ENCODE measurements around the gene BAHCC1.

BAHCC1 gene

DNA sequence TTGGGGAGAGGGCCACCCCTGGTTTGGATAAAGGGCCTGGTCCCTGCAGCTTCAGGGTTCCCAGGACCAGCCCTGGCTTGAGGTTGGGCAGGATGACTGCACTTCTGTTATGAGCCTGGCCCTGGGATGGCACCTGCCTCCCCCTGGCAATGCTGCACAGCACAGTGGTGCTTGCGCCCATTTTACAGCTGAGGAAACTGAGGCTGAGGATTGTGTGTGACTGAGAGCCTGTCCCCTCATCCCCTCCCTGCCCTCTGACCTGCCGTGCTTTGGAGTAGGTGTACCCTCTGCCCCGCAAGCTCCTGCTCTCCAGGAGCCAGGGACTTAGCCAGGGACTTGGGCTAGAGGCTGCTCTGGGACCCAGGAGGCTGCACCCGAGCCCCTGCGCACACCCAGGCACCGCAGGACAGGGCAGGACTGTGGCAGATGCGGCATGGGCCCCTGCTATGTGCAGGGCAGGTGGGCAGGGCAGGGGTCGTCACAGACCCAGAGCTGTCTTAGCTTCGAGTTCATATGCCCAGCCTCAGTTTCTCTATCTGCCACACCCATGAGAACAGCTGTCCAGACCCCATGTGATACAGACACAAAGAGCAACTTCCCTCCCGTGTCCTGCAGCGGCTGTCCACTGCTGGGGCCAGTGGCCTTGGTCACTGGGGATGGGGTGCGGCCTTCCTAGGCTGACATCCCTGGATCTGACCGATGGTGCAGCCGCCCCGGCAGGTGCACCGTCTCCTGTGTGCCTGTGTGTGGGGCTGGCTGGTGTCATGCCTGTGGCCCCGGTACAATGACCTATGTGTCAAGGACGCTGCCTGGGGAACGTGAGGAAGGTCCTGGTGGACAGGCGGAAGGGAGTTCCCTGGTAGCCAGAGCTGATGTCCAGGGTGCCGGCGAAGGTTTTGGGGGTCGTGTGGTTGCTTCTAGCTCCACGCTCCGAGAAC lies 36.6 kb downstream of the BAHCC1 start:
- TF ChIP-seq, protein P1, sequence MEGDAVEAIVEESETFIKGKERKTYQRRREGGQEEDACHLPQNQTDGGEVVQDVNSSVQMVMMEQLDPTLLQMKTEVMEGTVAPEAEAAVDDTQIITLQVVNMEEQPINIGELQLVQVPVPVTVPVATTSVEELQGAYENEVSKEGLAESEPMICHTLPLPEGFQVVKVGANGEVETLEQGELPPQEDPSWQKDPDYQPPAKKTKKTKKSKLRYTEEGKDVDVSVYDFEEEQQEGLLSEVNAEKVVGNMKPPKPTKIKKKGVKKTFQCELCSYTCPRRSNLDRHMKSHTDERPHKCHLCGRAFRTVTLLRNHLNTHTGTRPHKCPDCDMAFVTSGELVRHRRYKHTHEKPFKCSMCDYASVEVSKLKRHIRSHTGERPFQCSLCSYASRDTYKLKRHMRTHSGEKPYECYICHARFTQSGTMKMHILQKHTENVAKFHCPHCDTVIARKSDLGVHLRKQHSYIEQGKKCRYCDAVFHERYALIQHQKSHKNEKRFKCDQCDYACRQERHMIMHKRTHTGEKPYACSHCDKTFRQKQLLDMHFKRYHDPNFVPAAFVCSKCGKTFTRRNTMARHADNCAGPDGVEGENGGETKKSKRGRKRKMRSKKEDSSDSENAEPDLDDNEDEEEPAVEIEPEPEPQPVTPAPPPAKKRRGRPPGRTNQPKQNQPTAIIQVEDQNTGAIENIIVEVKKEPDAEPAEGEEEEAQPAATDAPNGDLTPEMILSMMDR (IDR thresholded peaks at IDR 0.05; ENCODE audit: low read depth, low read length): no peak
- DNase-seq (ENCODE audit: low read depth in 2 of 2): no peak
- no peak overlapping the region for H3K4me3 ChIP-seq (replicated peaks in 1 of 2; ENCODE audit: low read depth in 2 of 2, low read length in 2 of 2)

GRCh38 chr17:81432941-81433340 lies 37.7 kb downstream of the BAHCC1 start:
- TF ChIP-seq, protein P1 (IDR thresholded peaks at IDR 0.05; ENCODE audit: low read depth, low read length): no peak
- DNase-seq (ENCODE audit: low read depth in 2 of 2): no peak
- H3K4me3 ChIP-seq (replicated peaks in 1 of 2; ENCODE audit: low read depth in 2 of 2, low read length in 2 of 2): no peak overlapping the region

- TF ChIP-seq, protein P1 (IDR thresholded peaks at IDR 0.05; ENCODE audit: low read depth, low read length): no peak
- DNase-seq (ENCODE audit: low read depth in 2 of 2): no peak
- H3K4me3 ChIP-seq (replicated peaks in 1 of 2; ENCODE audit: low read depth in 2 of 2, low read length in 2 of 2): no peak overlapping the region
These were observed 38.4 kb downstream of the BAHCC1 start for GRCh38 chr17:81433656-81434055.

DNA sequence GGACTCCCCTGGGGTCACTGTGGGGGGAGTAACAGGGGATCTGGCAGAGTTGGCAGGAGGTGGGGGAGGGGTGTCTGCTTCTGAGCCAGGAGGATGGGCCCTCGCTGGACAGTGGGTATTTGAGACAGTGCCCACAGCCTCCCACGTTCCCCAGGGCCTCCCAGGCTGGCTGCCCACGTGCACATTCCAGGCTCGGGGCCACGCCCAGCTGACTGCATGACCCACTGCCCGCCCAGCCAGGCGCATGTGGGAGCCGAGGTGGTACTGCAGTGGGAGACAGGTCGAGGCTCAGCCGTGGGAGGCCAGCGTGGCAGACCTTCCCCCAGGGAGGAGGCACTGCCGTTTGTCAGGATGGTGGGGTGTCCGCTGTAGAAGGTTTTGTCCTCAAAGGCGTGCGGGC lies 38.8 kb downstream of the BAHCC1 start:
- peak in 1 of 2 donors; percentile 55 for DNase-seq (ENCODE audit: low read depth in 2 of 2)
- no peak overlapping the region for H3K4me3 ChIP-seq (replicated peaks in 1 of 2; ENCODE audit: low read depth in 2 of 2, low read length in 2 of 2)

DNA sequence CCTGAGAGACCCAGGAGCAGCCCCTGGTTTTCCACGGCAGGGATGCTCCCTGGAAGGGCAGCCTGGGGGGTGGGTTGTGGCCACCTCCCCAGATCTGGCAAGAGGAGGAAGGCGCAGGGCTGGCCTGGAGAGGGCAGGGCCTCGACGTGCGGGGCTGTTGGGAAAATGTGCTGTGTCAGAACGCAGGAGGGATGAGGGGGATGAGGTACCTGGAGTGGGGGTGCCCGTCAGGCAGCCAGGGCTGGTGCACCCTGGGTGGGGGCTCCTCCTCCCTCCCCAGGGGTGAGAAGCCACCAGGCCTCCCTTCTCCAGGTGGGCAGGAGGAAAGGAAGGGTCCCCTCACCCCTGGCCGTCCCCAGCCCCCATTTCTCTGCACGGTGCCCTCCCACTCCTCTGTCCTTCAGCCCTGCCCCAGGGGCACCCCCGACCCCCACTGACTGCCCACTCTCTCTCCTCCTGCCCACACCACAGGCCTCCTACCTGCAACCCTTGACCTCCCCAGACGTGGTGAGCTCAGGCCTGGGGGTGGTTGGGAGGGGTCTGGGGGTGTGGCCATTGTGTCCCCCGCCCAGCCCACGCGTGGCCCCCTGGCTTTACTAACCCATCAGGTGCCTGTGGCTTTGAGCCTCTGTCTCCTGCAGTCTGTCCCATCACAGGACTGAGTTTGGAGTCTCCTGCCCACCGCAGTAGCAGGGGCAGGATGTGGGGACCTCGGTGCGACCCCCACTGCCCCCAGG lies 39.6 kb downstream of the BAHCC1 start:
- H3K4me3 ChIP-seq (replicated peaks in 1 of 2; ENCODE audit: low read depth in 2 of 2, low read length in 2 of 2): no peak overlapping the region
- TF ChIP-seq, protein P1 (IDR thresholded peaks at IDR 0.05; ENCODE audit: low read depth, low read length): no peak

More for the DNA sequence above, 38.8 kb downstream of the BAHCC1 start:
- TF ChIP-seq, protein P1 (IDR thresholded peaks at IDR 0.05; ENCODE audit: low read depth, low read length): no peak

GRCh38 chr17:81435652-81436293 lies 40.5 kb downstream of the BAHCC1 start:
- TF ChIP-seq, protein P1 (IDR thresholded peaks at IDR 0.05; ENCODE audit: low read depth, low read length): no peak
- no peak for DNase-seq (ENCODE audit: low read depth in 2 of 2)
- no peak overlapping the region for H3K4me3 ChIP-seq (replicated peaks in 1 of 2; ENCODE audit: low read depth in 2 of 2, low read length in 2 of 2)

More for the DNA sequence above, 39.6 kb downstream of the BAHCC1 start:
- DNase-seq (ENCODE audit: low read depth in 2 of 2): no peak
